ENCODE data around the gene GOLGA2.
A peak's percentile ranks its signal among the peaks of the same experiment; 100 is the strongest.

Gene GOLGA2

GRCh38 chr9:128275198-128276007 lies at the start of gene GOLGA2:
Gene GOLGA2, minus strand, starts transcription at chr9:128276007. Its CDS starts 31 bp downstream, at chr9:128275976.
- DNase-seq (ENCODE audit: low read depth in 2 of 2, low spot score in 1 of 2): no peak

GRCh38 chr9:128324401-128324800 lies 48.6 kb upstream of the GOLGA2 start:
- DNase-seq (ENCODE audit: low read depth in 2 of 2, low spot score in 1 of 2): no peak

- DNase-seq (ENCODE audit: low read depth in 2 of 2, low spot score in 1 of 2): no peak
Observed at GRCh38 chr9:128323791-128324190, 48.0 kb upstream of the GOLGA2 start.

GRCh38 chr9:128323212-128323730 lies 47.5 kb upstream of the GOLGA2 start:
- DNase-seq (ENCODE audit: low read depth in 2 of 2, low spot score in 1 of 2): no peak

GRCh38 chr9:128322404-128323211 lies 46.8 kb upstream of the GOLGA2 start, which contains the start of the genes COQ4 and TRUB2:
Gene COQ4, plus strand, starts transcription at chr9:128322839. Its CDS starts 20 bp downstream, at chr9:128322859.
Gene TRUB2, minus strand, starts transcription at chr9:128322447. Its CDS starts 39 bp downstream, at chr9:128322408.
- peak; percentile 84 to 85 for DNase-seq (ENCODE audit: low read depth in 2 of 2, low spot score in 1 of 2)

GRCh38 chr9:128321879-128322403 lies 46.1 kb upstream of the GOLGA2 start:
- DNase-seq (ENCODE audit: low read depth in 2 of 2, low spot score in 1 of 2): no peak

- no peak for DNase-seq (ENCODE audit: low read depth in 2 of 2, low spot score in 1 of 2)
Observed at GRCh38 chr9:128321343-128321742, 45.5 kb upstream of the GOLGA2 start.

- DNase-seq (ENCODE audit: low read depth in 2 of 2, low spot score in 1 of 2): no peak
Observed at GRCh38 chr9:128317629-128318028, 41.8 kb upstream of the GOLGA2 start.

- no peak for DNase-seq (ENCODE audit: low read depth in 2 of 2, low spot score in 1 of 2)
Observed at GRCh38 chr9:128316421-128316820, 40.6 kb upstream of the GOLGA2 start.

- DNase-seq (ENCODE audit: low read depth in 2 of 2, low spot score in 1 of 2): no peak
Observed at GRCh38 chr9:128314697-128315096, 38.9 kb upstream of the GOLGA2 start.

GRCh38 chr9:128310461-128310860 lies 34.7 kb upstream of the GOLGA2 start:
- DNase-seq (ENCODE audit: low read depth in 2 of 2, low spot score in 1 of 2): no peak

GRCh38 chr9:128309551-128309950 lies 33.7 kb upstream of the GOLGA2 start:
- DNase-seq (ENCODE audit: low read depth in 2 of 2, low spot score in 1 of 2): no peak

GRCh38 chr9:128304971-128305288 lies 29.1 kb upstream of the GOLGA2 start:
- no peak for DNase-seq (ENCODE audit: low read depth in 2 of 2, low spot score in 1 of 2)

- no peak for DNase-seq (ENCODE audit: low read depth in 2 of 2, low spot score in 1 of 2)
Observed at GRCh38 chr9:128304136-128304970, 28.5 kb upstream of the GOLGA2 start.

- no peak for DNase-seq (ENCODE audit: low read depth in 2 of 2, low spot score in 1 of 2)
Observed at GRCh38 chr9:128298535-128299482, 23.0 kb upstream of the GOLGA2 start.

GRCh38 chr9:128297221-128297773 lies 21.5 kb upstream of the GOLGA2 start:
- DNase-seq (ENCODE audit: low read depth in 2 of 2, low spot score in 1 of 2): no peak

GRCh38 chr9:128296340-128297220 lies 20.8 kb upstream of the GOLGA2 start:
- no peak for DNase-seq (ENCODE audit: low read depth in 2 of 2, low spot score in 1 of 2)

- DNase-seq (ENCODE audit: low read depth in 2 of 2, low spot score in 1 of 2): no peak
Observed at GRCh38 chr9:128294142-128294541, 18.3 kb upstream of the GOLGA2 start.
